HG03025 (cell line): ENCODE results near the gene CHAF1A.

Source experiments
- ATAC-seq: cut with Tn5 transposase; IDR thresholded peaks from one replicate; pipeline ENCODE4 v1.9.1; 2021; ENCODE audit warnings: mild to moderate bottlenecking, moderate library complexity; ENCODE audit not compliant: unreplicated experiment, low FRiP score

CHAF1A gene

DNA sequence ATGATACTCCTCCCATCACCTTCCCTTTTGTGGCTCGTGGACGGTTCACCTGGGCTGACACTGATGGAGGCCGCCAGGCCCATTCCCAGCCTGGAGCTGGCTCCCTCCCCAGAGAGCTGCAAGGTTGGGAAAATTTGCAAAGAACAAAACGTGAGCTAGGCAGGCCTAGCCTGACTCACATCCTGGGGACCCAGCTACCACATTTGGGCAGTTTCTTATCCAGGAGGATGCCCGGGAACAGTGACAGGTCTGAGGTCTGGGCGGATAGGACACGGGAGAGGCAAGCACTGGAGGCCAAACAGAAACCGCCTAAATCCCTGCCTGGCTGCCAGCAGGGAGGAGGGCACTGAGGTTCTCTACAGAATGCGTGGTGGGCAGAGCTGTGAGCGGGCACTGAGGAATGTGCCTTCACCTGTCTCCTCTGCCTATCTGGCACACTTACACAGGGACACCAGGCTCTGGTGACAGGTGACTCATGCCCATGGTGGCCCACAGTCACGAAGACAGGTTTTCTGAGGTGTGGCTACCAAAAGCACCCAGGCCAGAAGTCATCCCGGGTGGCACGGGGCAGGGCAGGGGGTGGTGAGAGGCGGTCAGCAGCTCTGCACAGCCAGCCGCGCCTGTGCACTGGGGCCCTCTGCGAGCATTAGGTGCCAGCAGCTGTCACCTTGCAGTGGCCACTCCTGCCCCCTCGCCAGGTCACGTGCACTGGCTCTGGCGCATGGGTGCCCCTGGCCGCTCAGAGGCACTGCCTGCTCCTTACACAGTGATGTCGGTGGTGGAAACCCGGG lies 25.3 kb upstream of the CHAF1A start:
- ATAC-seq = no peak

DNA sequence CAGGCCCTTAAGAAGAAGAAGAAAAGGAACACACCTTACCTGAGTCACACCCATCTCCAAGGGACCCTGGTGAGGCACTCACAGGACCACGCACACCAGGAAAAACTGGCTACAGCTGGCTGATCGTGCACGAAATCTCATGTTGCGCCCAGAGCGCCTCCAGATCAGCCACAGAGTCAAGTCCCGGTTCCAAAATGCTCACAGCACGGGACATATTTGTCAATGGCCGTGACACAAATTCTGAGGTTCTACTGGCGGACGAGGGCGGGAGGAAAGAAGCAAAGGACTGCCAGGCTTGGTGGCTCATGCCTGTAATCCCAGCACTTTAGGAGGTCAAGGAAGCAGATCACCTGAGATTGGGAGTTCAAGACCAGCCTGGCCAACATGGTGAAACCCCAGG lies 23.6 kb upstream of the CHAF1A start:
- ATAC-seq = no peak

DNA sequence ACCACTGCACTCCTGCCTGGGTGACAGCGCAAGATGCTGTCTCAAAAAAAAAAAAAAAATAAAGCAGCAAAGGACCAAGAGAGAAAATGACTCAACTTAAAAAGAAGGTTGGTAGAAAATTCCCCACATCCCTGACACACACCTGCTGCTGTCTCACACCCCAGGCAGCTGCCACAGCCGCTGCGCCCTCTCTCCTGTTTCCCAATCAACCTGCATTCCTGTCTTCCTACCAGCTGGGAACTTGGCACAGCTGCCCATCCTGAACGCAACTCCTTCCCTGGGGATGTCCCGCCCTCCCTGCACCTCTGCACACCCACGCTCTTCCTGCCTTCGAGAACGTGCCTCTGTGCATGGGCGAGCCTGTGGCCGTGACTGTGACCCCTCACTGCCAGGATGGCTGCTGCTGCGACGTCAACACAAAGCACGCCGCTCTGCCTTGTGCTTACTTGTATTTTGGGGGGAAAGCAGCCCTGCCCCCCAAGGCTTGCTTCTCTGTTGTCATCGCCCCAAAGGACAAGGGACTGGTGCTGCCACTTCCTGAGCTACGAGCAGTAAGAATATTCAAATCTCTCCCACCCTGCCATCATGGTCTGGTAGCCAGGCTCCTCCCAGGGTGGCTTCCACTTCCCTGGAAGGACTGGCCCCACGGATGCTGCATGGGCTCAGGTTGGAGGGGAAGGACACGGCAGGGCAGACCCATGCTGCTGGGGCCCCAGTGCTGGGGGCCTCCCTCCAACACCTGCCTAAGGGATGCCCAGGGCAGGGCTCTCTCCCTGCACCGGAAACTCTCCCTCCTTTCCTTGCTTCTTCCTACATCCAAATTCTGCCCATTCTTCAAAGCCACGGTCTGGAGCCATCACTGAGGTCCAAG lies 22.8 kb upstream of the CHAF1A start:
- ATAC-seq = no peak

DNA sequence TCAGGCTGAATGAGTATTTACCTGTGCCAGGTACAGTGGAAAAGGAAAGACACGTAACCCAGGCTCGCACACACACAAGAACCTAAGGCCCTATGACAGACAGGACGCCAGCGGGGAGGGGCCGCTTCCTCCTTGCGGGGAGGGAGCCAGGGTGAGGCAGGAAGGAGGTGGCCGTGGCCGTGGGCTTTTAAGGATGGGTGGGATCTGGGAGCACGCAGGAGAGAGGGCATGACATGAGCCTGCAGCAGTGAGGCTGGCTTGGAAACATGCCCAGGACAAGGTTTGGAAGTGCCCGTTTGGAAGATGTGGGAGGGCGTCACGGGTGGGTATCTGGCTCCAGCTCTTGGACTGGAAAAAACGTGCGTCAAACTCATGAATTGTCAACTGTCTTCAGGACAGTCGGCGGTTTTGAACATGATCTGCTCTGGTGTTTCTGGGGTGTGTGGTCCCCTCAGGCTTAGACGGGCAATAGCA lies 22.1 kb upstream of the CHAF1A start:
- no peak for ATAC-seq

DNA sequence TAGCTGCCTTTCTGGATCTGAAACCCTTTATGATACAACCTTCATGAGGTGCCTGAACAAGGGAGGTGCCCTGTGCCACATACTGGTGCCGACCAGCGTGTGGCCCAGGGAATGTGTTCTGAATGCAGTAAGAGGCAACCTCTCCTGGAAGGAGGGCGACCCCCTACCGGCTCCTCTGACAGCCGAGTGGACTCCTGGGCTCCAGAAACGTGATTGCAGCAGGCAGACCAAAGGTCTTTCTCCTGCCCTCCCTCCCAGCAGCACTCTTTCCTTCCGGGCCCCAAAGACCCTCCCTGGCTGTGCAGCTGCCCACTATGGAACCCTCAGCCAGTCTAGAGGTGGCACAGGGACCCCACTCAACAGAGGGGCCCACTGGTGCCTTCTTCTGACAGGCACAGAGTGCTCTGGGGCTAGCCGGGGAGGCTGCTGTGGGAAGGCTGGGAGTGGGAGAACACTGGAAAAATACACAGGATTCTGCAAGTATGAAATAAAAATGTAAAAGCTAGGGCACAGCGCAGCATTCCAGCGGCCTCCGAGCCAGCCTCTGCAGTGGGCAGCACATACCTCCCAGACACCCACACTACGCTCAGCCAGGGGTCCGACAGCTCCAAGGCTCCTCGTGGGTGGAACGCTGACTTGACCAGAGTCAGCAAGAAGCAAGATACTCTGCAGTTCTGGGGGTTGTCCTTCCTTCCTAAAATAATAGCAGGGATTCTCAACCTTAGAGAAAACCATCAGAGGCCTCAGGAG lies 17.0 kb upstream of the CHAF1A start:
- no peak for ATAC-seq

DNA sequence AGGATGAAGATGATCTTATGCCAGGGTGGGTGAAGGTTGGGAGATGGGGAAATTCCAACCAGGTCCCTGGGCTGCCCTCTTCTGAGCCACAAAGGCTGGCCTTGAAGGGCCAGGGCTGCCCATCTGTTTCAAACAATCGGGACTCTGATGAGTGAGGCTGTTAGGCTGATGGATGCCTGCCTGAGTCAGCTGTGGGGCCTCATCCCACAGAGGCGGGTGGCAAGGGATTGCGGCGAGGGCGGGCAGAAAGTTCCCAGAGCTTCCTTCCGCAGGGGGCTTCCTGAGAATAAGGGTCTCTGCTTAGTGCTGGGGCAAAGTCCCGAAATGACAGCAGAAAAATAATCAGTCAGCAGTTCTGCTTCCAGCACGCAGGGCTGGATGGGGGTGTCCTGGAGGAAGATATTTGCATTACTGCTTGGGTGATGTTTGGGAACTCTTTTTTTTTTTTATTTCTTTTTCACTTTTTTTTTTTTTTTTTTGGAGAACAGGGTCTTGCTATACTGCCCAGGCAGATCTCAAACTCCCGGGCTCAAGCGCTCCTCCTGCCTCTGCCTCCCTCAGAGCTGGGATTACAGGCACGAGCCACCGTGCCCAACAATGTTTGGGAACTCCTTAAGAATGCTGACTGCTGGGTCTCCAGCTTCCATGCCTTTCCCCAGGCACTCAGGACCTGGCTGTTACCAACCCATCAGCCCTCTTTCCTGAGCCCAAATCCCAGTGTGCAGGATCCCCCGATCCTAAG lies 16.2 kb upstream of the CHAF1A start:
- no peak for ATAC-seq

DNA sequence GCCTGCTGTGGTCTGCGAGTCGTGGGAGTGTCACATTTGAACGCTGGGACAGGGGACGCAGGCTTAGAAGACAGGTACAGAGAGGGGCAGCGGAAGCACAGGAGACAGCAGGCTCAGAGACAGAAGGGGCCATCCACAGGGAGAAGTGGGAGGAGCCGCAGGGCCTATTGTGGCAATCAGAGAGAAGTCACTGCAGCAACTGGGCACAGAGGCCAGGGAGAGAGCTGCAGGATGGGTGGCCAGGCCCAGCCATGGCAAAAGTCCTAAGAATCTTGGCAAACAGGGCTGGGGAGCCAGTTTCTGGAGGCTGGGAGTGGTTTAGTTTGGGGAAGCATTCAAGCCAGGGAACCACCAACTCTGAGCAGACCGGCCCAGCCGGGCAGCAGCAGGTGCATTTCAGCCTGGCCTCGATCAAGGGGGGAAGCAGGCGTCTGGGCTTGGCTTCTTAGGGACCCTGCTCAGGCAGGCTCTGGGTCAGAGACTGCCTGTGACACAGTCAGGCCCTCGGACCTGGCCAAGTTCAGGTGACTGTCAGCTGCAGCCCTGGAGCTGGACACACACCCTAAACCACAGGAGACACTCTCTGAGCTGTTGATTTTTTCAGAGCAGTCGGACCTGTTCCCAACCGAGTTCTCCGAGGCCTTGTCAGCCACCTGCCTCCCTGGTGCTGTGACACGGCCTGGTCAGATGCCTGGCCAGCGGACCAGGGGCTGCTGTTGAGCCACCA lies 13.9 kb upstream of the CHAF1A start:
- ATAC-seq = no peak

DNA sequence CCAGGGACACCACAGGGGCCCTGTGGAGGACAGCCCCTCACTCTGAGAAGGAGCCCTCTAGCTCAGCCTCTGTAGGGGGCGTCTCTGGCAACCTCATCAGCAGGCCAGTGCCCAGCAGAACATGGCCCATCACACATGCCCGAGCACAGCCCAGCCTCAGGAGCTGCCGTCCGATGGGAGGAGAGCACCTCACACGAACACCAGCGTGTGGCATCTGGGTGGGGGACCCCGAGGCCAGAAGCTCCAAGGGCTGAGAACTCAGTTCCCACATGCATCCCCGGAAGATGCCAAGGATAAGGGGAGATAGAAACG lies 13.4 kb upstream of the CHAF1A start:
- ATAC-seq = no peak

DNA sequence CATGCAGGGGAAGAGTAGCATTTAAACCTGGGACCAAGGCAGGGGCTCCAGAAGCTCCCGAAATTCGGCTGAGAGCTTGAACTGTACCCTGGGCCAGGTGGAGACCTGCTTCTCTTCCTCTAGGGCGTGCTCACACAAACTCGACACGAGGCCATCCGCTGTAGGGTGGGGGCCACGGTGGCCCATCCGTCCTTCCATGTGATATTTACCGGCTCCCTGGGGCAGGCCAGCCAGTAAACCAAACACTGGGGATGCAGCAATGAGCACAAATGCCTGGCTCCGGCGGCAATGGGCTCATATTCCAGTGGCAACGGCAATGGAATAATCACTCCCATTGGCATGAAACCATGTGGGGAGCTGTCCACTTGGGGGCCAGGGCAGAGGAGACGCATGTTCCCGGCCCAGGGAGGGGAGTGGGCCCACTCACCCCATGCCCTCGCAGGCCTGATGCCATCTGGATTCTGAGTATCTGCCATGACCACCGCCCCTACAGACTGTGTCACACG lies 12.9 kb upstream of the CHAF1A start:
- no peak for ATAC-seq

DNA sequence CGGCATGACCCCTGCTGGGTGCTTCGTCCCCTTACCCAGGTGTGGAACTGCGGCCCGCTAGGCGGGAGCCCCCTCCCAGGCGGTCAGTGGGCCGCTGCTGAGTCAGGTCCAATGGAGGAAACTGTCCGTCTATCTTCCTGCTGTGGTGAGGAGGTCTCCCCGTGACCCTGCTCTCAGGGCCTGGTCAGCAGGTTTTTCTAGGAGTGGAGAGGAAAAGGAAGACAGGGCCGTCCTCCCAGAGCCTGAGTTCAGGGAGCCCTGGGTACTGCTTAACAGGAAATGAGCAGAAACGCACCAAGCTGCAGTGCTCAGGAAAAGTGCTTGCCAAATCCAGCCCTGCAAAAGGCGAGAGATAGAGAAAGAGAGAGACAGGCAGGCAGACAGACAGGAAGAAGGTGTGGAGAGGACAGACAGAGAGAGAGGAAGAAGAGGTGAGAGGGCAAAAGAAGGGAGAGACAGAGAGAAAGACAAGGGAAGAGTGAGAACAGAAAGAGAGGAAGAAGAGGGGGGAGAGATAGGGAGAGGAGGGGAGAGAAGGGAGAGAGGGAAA lies 12.3 kb upstream of the CHAF1A start:
- ATAC-seq = no peak

DNA sequence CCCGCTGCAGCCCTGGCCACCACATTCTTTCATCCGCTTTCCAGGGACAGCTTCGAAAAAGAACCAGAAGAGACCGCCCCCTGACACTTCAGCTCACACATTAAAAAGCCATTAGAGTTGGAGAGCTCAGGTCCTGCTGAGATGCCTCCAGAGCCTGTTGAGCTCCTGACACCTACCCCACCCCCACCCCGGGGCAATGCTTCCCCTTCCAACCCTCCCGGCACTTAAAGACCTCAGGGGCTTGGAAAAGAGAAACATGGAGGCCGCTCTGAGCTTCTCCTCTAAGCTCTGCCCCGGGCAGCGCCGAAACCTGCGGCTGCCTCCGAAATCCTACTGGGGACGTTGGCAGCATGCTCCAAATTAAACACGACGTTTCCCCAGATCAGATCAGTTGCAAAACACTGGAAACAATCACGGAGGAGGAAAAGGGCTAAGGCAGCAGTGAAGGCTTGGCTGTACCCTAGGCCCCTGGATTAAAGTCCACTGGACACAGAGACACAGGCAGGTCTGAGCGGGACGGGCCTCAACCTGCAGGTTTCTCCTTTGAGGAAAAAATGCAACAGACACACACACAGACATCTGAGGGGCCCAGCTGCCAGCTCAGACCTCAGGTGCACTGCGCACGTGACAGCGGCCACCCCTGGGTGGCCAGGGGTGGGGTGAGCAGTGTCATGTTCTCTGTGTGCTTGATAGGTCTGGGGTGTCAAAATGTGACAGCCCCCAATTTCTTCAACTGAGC lies 11.7 kb upstream of the CHAF1A start:
- ATAC-seq = no peak

DNA sequence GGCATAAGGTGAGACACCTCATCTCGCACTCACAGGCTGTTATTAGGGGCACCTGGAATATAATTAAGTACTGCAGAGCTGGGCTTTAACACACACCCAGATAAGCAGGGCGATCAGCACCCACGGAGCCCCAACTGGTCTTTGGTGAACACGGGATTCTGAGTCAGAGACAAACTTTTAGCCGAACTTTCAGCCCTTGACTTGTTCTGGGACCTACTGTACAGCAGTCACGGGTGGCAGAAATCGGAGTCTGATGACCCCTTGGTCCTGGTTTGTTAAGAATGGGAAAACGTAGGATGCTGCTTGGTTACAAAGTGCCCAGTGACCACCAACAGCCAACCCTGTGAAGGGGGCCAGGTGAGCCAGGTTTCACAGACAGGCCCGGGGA lies 11.1 kb upstream of the CHAF1A start:
- ATAC-seq = no peak

DNA sequence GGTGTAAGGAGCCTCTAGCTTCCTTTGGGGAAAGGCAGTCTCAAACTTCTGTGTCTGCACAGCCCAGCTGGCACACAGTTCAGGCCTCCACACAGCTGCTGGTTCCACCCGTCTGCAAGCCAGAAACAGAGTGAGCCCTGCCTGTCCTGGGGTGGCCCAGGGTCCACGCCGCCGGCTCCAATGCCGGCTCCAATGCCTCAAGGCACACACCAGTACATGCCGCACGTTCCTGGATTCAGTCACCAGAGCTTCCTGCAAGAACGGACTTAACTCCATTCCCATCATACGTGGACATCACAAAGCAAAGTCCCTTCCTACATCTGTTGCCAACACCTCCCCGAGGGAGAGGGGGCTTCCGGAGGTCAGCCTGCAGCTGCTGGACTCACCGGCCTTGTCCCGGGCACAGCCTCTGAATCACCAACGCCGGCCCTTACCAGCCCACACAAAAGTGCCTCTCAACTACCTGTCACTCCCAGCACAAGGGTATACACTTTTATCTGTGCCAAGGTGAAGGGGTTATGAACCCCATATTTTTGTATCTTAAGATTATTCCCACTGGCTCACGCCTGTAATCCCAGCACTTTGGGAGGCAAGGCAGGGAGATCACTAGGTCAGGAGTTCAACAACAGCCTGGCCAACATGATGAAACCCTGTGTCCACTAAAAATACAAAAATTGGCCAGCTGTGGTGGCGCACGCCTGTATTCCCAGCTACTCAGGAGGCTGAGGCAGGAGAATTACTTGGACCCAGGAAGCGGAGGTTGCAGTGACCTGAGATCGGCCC lies 10.5 kb upstream of the CHAF1A start:
- ATAC-seq = no peak

DNA sequence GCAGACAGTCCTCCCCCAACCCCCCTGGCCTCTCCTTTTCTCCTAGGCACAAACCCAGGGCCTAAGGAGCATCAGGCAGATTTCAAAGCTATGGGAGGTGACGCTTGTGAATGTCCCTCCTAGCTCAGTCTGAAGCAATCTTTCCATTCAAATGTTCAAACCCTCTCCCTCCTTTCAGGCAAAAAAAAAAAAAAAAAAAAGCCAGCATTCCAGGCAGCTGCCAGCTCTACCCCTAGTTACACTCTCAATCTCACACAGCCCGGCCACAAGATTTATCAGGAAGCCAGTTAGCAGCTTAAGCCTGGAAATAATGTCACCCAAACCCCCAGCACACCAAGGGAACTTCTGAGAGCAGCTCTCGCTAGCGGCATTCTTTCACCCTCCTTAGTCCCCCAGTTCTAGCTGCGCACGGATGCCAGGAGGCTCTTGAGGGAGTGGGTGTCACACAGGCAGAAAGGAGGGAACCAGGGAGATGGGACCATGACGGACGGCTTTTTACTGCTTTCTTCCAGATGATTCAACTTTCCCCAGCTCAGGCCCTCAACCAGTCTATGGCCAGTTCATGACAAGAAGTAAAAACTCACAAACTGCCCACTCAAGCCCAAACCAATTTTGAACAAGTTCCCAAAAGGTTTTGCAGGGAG lies 8.4 kb upstream of the CHAF1A start:
- no peak for ATAC-seq

DNA sequence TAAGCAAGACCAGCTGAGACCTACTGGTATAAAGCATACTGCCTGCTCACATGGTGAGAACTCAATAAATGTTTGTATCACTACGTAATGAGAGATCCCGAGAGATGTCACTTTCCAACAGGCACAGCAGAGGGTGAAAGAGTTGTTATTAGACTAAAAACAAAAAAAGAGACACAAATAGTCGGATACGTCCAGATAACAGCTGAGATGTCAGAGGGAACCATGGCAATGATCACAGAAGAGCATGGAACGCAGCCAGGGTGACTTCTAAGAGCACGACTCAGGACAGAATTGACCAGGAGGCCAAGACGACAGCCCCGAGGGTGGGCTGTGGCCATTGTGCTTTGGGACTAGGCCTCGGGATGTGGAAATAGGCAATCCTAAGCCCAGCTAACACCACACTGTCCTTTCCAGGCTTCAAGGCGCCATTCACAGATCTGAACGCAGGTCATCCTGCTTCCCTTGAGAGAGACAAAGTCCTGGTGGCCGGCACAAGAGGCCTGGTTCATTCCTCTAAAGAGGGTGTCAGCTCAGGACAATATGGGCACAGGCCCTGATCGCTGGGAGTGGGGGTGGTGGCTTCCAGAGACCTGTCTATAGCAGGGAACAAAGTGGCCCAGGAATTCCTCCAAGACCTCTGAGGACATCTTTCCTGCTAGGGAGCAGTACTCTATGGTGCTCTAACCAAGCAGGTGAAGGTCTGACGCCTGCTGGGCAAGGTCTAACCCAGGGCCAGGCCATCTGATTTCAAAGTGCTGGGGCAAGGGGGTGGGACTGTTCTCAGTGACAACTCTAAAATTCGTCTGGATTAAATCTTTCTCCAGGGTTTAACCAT lies 5.3 kb upstream of the CHAF1A start:
- no peak for ATAC-seq

DNA sequence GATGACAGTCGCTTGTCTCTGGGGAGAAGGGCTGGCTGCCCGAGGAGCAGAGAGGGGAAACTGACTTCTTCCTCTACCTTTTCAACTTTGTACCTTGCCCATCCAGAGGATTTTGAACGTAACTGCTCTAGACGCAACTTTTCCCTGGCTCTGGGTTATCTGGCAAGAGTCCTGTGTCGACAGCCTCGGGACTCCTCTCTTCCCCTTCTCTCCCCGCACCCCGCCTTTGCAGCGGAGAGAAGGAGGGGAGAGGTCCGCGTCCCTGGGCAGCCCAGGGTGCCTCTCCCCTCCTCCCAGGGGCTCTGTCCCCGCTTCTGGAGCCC lies 2.7 kb upstream of the CHAF1A start:
- peak; percentile 22 for ATAC-seq
